ENCODE measurements around the gene MAPKAPK3. TPM values are rescaled to one million over a fixed set of nuclear protein-coding genes. Genes with fewer than 3 reads are reported as not detected.

MAPKAPK3 gene
- total RNA-seq, 2 experiments from 2014 or later: 204 to 205 TPM

- Mint-ChIP-seq H3K4me1 (ENCODE audit: low read depth) (peaks cover 25% of the 10 kb centered on the region), H3K9me3 (no peaks in the 10 kb centered on the region), H3K4me3 (no peak overlapping the region), H3K27me3 (no peaks in the 10 kb centered on the region), H3K36me3 (ENCODE audit: low read depth) (peaks cover 13% of the 10 kb centered on the region), H3K27ac (peak overlapping the region; percentile 52)
- CTCF ChIA-PET: interaction anchor here (1.9 to 7.4 kb wide), 5 partner anchors 17 to 84 kb away, joined by 5 to 193 read pairs (median 15); partner anchors contain the start of genes C3orf18, CISH and MAPKAPK3
- no peak for ATAC-seq
- POLR2A ChIA-PET: interaction anchor here (0.6 to 6.6 kb wide), 3 partner anchors 17 to 34 kb away, joined by 4 to 53 read pairs (median 6); partner anchors contain the start of gene MAPKAPK3
- TF ChIP-seq CTCF (IDR thresholded peaks at IDR 0.05): no peak
- no peak for DNase-seq
- intact Hi-C loops (cut with micrococcal nuclease): loop anchor here (5.0 kb wide), 1 partner anchor 34 kb away; the partner anchor contains the start of gene MAPKAPK3
These were observed 34.5 kb downstream of the MAPKAPK3 start for GRCh38 chr3:50651445-50651844.

- ChIA-PET CTCF (interaction anchor here (1.0 to 7.4 kb wide), 13 partner anchors 15 to 109 kb away, joined by 3 to 193 read pairs (median 7); partner anchors contain the start of genes C3orf18, CISH, DOCK3 and MAPKAPK3), POLR2A (interaction anchor here (0.6 to 6.6 kb wide), 8 partner anchors 14 to 83 kb away, joined by 4 to 53 read pairs (median 6); partner anchors contain the start of genes HEMK1 and MAPKAPK3)
- no peak for TF ChIP-seq CTCF (IDR thresholded peaks at IDR 0.05)
- Mint-ChIP-seq H3K4me1 (ENCODE audit: low read depth) (peaks cover 25% of the 10 kb centered on the region), H3K27me3 (no peaks in the 10 kb centered on the region), H3K27ac (peak overlapping the region; percentile 22), H3K4me3 (no peak overlapping the region), H3K36me3 (ENCODE audit: low read depth) (peaks cover 10% of the 10 kb centered on the region), H3K9me3 (no peaks in the 10 kb centered on the region)
- ATAC-seq (no peak), DNase-seq (no peak)
- intact Hi-C loops (cut with micrococcal nuclease): loop anchor here (5.0 kb wide), 1 partner anchor 35 kb away; the partner anchor contains the start of gene MAPKAPK3
These were observed 35.1 kb downstream of the MAPKAPK3 start for GRCh38 chr3:50651920-50652529.

GRCh38 chr3:50652709-50653108 is 35.8 kb downstream of the MAPKAPK3 start:
- H3K4me1 Mint-ChIP-seq (ENCODE audit: low read depth): peaks cover 25% of the 10 kb centered on the region
- peak overlapping the region; percentile 26 for H3K27ac Mint-ChIP-seq
- ATAC-seq: peak; percentile 56
- peak; percentile 74 for DNase-seq
- intact Hi-C loops (cut with micrococcal nuclease): loop anchor here (5.0 kb wide), 1 partner anchor 35 kb away; the partner anchor contains the start of gene MAPKAPK3
- TF ChIP-seq CTCF (IDR thresholded peaks at IDR 0.05): peak; percentile 73
- no peaks in the 10 kb centered on the region for H3K27me3 Mint-ChIP-seq
- no peak overlapping the region for H3K4me3 Mint-ChIP-seq
- peaks cover 6% of the 10 kb centered on the region for H3K36me3 Mint-ChIP-seq (ENCODE audit: low read depth)
- CTCF ChIA-PET: interaction anchor here (0.7 to 7.4 kb wide), 21 partner anchors 10 to 233 kb away, joined by 3 to 193 read pairs (median 5); partner anchors contain the start of genes C3orf18, CISH, DOCK3 and HEMK1
- POLR2A ChIA-PET: interaction anchor here (0.6 to 6.6 kb wide), 12 partner anchors 15 to 86 kb away, joined by 3 to 53 read pairs (median 5); partner anchors contain the start of genes C3orf18, HEMK1 and MAPKAPK3
- H3K9me3 Mint-ChIP-seq: no peaks in the 10 kb centered on the region

GRCh38 chr3:50653937-50654595 is 37.1 kb downstream of the MAPKAPK3 start:
- Mint-ChIP-seq H3K27me3 (no peaks in the 10 kb centered on the region), H3K9me3 (no peaks in the 10 kb centered on the region), H3K36me3 (ENCODE audit: low read depth) (no peaks in the 10 kb centered on the region), H3K27ac (peak overlapping the region; percentile 88), H3K4me1 (ENCODE audit: low read depth) (peaks cover 25% of the 10 kb centered on the region), H3K4me3 (no peak overlapping the region)
- POLR2A ChIA-PET: interaction anchor here (0.9 to 6.6 kb wide), 13 partner anchors 9 to 87 kb away, joined by 3 to 53 read pairs (median 5); partner anchors contain the start of genes C3orf18, HEMK1 and MAPKAPK3
- TF ChIP-seq CTCF (IDR thresholded peaks at IDR 0.05): no peak
- CTCF ChIA-PET: interaction anchor here (0.6 to 7.4 kb wide), 13 partner anchors 8 to 706 kb away, joined by 3 to 193 read pairs (median 5); partner anchors contain the start of genes CISH, DOCK3, HEMK1 and MAPKAPK3
- DNase-seq (no peak), ATAC-seq (no peak)
- intact Hi-C loops (cut with micrococcal nuclease): loop anchor here (5.0 kb wide), 1 partner anchor 37 kb away; the partner anchor contains the start of gene MAPKAPK3

Measured in activated CD8-positive, alpha-beta T cell treated with anti-CD3 and anti-CD28 coated beads for 36 hours (primary cell).